CD4-positive, CD25-positive, alpha-beta regulatory T cell (primary cell): ENCODE results near the gene STRA6. TPM values are rescaled to one million over a fixed set of nuclear protein-coding genes. Genes with fewer than 3 reads are reported as not detected.
A peak's percentile ranks its signal among the peaks of the same experiment; 100 is the strongest.
"Not testable (repeated sequence)": the region's sequence is repeated elsewhere in the genome, so short reads cannot be mapped to it uniquely, and the experiment has no call there.

ENCODE experiments used
- ATAC-seq, 2 donors: fragments of 150-1000 bp; cut with Tn5 transposase; one replicate each; pipeline ENCODE4 v1.10.0; 2021; ENCODE audit warnings: low read depth in 2 of 2, moderate number of reproducible peaks in 2 of 2, moderate library complexity in 1 of 2
- DNase-seq, 3 donors: peaks; one replicate each; pipeline versions ENCODE4 v3.0.0 to v3.0.0-alpha.2; 2012 to 2022; ENCODE audit warnings: mixed read lengths in 1 of 3
- H3K27ac ChIP-seq: one replicate; pipeline ENCODE4 v1.7.0; 2013; ENCODE audit warnings: mild to moderate bottlenecking, low read length; ENCODE audit not compliant: insufficient read depth, poor library complexity, severe bottlenecking
- H3K27me3 ChIP-seq: one replicate; pipeline ENCODE4 v1.7.0; 2013; ENCODE audit warnings: low read length; ENCODE audit not compliant: control insufficient read depth, insufficient read depth
- H3K36me3 ChIP-seq: one replicate; pipeline ENCODE4 v1.7.0; 2013; ENCODE audit warnings: mild to moderate bottlenecking, low read length, moderate library complexity; ENCODE audit not compliant: control insufficient read depth, insufficient read depth
- H3K4me1 ChIP-seq: 2 replicates; pipeline ENCODE4 v1.7.0; 2013; ENCODE audit warnings: mild to moderate bottlenecking, low read length; ENCODE audit not compliant: insufficient read depth, control insufficient read depth, poor library complexity, severe bottlenecking
- H3K4me3 ChIP-seq: one replicate; pipeline ENCODE4 v1.7.0; 2013; ENCODE audit warnings: low read depth, mild to moderate bottlenecking, low read length, moderate library complexity
- H3K9me3 ChIP-seq, 2 experiments: 1 replicate in 1 of 2; 2 replicates in 1 of 2; pipeline ENCODE4 v1.7.0; 2013; ENCODE audit warnings: low read length in 2 of 2, mild to moderate bottlenecking in 1 of 2, moderate library complexity in 1 of 2; ENCODE audit not compliant: control insufficient read depth in 2 of 2
- H3K27ac Mint-ChIP-seq, 3 donors: one replicate each; pipeline ENCODE4 v1.8.0; 2020 to 2022; ENCODE audit warnings: mild to moderate bottlenecking in 3 of 3, mixed read lengths in 3 of 3, moderate library complexity in 2 of 3
- H3K27me3 Mint-ChIP-seq: one replicate; pipeline ENCODE4 v1.8.0; 2022; ENCODE audit warnings: mild to moderate bottlenecking, mixed read lengths
- H3K36me3 Mint-ChIP-seq: one replicate; pipeline ENCODE4 v1.8.0; 2020; ENCODE audit warnings: mixed read lengths
- H3K4me1 Mint-ChIP-seq, 4 donors: one replicate each; pipeline ENCODE4 v1.8.0; 2020 to 2022; ENCODE audit warnings: mixed read lengths in 4 of 4, mild to moderate bottlenecking in 1 of 4
- H3K4me3 Mint-ChIP-seq, 4 donors: one replicate each; pipeline ENCODE4 v1.8.0; 2020 to 2022; ENCODE audit warnings: mild to moderate bottlenecking in 4 of 4, mixed read lengths in 4 of 4, moderate library complexity in 3 of 4
- H3K9me3 Mint-ChIP-seq, 7 donors: one replicate each; pipeline ENCODE4 v1.8.0; 2020 to 2022; ENCODE audit warnings: mixed read lengths in 7 of 7, mild to moderate bottlenecking in 3 of 7, moderate library complexity in 2 of 7
- polyA plus RNA-seq, 4 donors: library from polyadenylated mRNA; unstranded; fragments of 300-500 nt; fragmentation: Illumina TruSeq; gene quantifications; one replicate each; pipeline ENCODE4 v1.2.3, GENCODE V29; 2021
- total RNA-seq: library from RNA; stranded (reverse); gene quantifications from one replicate; pipeline ENCODE4 v1.2.3, GENCODE V29; 2022

The STRA6 gene
- total and polyA plus RNA-seq, 5 donors from 2014 or later: not detected

- no peak overlapping the region for H3K27ac Mint-ChIP-seq
- no peak overlapping the region for H3K4me3 ChIP-seq
- no peaks in the 10 kb centered on the region for H3K36me3 Mint-ChIP-seq
- no peaks in the 10 kb centered on the region for H3K4me1 Mint-ChIP-seq
- no peak overlapping the region for H3K27ac ChIP-seq
- DNase-seq: no peak
- no peaks in the 10 kb centered on the region for H3K27me3 ChIP-seq
- ATAC-seq: no peak
- no peaks in the 10 kb centered on the region for H3K4me1 ChIP-seq
- peaks cover 0 to 2% (median 0%) of the 10 kb centered on the region in 7 donors for H3K9me3 Mint-ChIP-seq
- peaks cover 7% of the 10 kb centered on the region for H3K27me3 Mint-ChIP-seq
- H3K4me3 Mint-ChIP-seq: no peak overlapping the region
- no peaks in the 10 kb centered on the region for H3K9me3 ChIP-seq
- H3K36me3 ChIP-seq: no peaks in the 10 kb centered on the region
These were observed 32.3 kb downstream of the STRA6 start for GRCh38 chr15:74170071-74170844.

DNA sequence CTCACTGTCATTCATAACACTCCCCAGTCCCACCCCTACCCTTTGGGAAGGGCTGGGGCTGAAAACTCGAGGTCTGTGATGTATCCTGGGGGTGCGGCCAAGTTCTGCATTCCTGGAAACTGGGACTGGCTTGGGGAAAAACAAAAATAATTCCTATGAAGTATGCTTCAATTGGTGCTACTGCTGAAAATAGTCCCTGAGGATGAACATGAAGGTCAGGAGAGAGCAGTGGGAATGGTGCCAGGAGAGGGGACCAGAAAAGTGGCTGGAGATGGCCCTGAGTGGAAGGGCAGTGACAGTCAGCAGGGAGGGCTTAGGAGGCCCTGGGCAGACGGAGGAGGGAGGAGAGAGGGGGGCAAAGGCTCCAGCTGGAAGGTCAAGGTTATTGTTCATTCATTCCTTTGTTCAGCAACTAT, 33.9 kb downstream of the STRA6 start:
- Histone ChIP-seq H3K27ac (no peak overlapping the region), H3K4me1 (no peaks in the 10 kb centered on the region), H3K9me3 (no peaks in the 10 kb centered on the region), H3K4me3 (no peak overlapping the region), H3K36me3 (no peaks in the 10 kb centered on the region), H3K27me3 (no peaks in the 10 kb centered on the region)
- peaks cover 10% of the 10 kb centered on the region for H3K27me3 Mint-ChIP-seq
- DNase-seq: no peak
- H3K4me1 Mint-ChIP-seq: no peaks in the 10 kb centered on the region
- H3K4me3 Mint-ChIP-seq: no peak overlapping the region
- H3K36me3 Mint-ChIP-seq: no peaks in the 10 kb centered on the region
- no peak for ATAC-seq
- H3K27ac Mint-ChIP-seq: no peak overlapping the region
- peaks cover 0 to 5% (median 0%) of the 10 kb centered on the region in 7 donors for H3K9me3 Mint-ChIP-seq

- ATAC-seq: no peak
- Histone ChIP-seq H3K4me3 (no peak overlapping the region), H3K9me3 (no peaks in the 10 kb centered on the region), H3K36me3 (no peaks in the 10 kb centered on the region), H3K27me3 (peaks cover 2% of the 10 kb centered on the region), H3K4me1 (no peaks in the 10 kb centered on the region), H3K27ac (no peak overlapping the region)
- no peak overlapping the region for H3K27ac Mint-ChIP-seq
- peaks cover 10% of the 10 kb centered on the region for H3K27me3 Mint-ChIP-seq
- H3K36me3 Mint-ChIP-seq: no peaks in the 10 kb centered on the region
- H3K9me3 Mint-ChIP-seq: peaks cover 0 to 5% (median 0%) of the 10 kb centered on the region in 7 donors
- H3K4me1 Mint-ChIP-seq: no peaks in the 10 kb centered on the region
- no peak for DNase-seq
- no peak overlapping the region for H3K4me3 Mint-ChIP-seq
These were observed 34.7 kb downstream of the STRA6 start for GRCh38 chr15:74167891-74168331.

DNA sequence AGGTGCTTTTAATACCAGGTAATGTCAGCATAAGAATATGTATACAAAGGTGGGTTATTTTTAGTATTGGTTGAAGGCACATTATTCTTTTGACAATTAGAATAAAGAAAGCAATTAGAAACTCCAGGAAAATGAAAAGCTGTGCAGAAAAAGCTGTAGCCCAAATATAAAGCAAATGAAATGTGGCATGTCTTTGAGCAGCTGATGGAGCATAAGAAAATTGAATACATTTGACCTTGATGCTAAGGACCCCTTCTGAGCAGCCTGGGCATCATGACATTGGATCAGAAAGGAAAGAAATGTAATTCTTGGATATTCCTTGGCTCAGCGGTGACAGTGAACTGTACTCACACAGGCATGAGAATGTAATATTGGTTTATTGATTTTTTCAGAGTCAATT, 37.1 kb downstream of the STRA6 start:
- Mint-ChIP-seq H3K9me3 (peaks cover 0 to 5% (median 0%) of the 10 kb centered on the region in 7 donors), H3K36me3 (no peaks in the 10 kb centered on the region), H3K27me3 (peaks cover 13% of the 10 kb centered on the region), H3K27ac (no peak overlapping the region), H3K4me3 (no peak overlapping the region), H3K4me1 (no peaks in the 10 kb centered on the region)
- DNase-seq (no peak), ATAC-seq (no peak)
- Histone ChIP-seq H3K9me3 (no peaks in the 10 kb centered on the region), H3K27me3 (peaks cover 2% of the 10 kb centered on the region), H3K4me3 (no peak overlapping the region), H3K36me3 (no peaks in the 10 kb centered on the region), H3K27ac (no peak overlapping the region), H3K4me1 (no peaks in the 10 kb centered on the region)

DNA sequence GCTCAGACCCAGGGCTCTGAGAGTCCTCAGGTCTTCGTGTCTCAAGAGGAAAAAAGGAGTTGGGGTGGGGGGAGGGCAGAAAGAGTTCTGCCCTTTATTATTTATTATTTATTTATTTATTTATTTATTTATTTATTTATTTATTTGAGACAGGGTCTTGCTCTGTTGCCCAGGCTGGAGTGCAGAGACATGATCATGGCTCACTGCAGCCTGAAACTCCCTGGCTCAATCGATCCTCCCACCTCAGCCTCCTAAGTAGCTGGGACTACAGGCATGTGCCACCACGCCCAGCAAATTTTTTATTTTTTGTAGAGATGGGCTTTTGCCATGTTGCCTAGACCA, 40.4 kb downstream of the STRA6 start:
- not testable (repeated sequence) for H3K9me3 Mint-ChIP-seq, H3K27me3 ChIP-seq, H3K9me3 ChIP-seq, ATAC-seq, DNase-seq, H3K27ac ChIP-seq, H3K27ac Mint-ChIP-seq, H3K36me3 ChIP-seq, H3K4me3 Mint-ChIP-seq, H3K36me3 Mint-ChIP-seq, H3K4me1 ChIP-seq, H3K4me3 ChIP-seq
- H3K27me3 Mint-ChIP-seq: peaks cover 13% of the 10 kb centered on the region
- peaks cover 0 to 17% (median 9%) of the 10 kb centered on the region in 4 donors for H3K4me1 Mint-ChIP-seq

DNA sequence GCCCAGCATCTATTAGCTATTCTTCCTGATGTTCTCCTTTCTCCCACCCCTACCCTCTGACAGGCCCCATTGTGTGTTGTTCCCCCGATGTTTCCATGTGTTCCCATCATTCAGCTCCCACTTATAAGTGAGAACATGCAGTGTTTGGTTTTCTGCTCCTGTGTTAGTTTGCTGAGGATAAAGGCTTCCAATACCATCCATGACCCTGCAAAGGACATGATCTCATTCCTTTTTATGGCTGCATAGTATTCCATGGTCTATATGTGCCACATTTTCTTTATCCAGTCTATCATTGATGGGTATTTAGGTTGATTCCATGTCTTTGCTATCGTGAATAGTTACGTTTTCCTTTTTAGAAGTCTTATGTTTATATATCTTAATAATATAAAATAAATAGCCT, 42.2 kb downstream of the STRA6 start:
- H3K27ac ChIP-seq, H3K36me3 Mint-ChIP-seq, H3K4me3 Mint-ChIP-seq, H3K9me3 ChIP-seq, H3K36me3 ChIP-seq, H3K9me3 Mint-ChIP-seq, ATAC-seq, DNase-seq, H3K4me1 ChIP-seq, H3K4me3 ChIP-seq, H3K27me3 ChIP-seq: not testable (repeated sequence)
- Mint-ChIP-seq H3K27me3 (peaks cover 17% of the 10 kb centered on the region), H3K4me1 (peaks cover 0 to 23% (median 11%) of the 10 kb centered on the region in 4 donors), H3K27ac (peak overlapping the region in 1 of 3 donors; percentile 33)

DNA sequence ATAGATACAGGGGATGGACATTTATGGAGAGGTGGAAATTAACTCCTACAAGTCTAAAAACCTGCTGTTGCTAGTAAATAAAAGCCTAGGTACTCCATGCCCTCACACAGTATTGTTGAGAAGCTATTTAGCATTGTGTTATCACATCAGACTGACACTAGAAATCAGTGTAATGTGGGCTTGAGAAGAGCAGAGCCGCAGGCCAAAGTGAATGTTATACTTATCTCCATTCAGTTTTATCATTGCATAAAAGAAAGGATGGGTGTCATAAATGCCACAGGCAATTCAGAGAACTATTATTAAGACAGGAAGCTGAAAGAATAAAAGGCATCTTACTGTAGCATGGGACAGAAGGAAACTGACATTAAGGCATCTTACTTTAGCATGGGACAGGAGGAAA, 42.8 kb downstream of the STRA6 start:
- Histone ChIP-seq H3K4me1 (peaks cover 6% of the 10 kb centered on the region), H3K36me3 (no peaks in the 10 kb centered on the region), H3K27me3 (peaks cover 2% of the 10 kb centered on the region), H3K27ac (no peak overlapping the region), H3K9me3 (no peaks in the 10 kb centered on the region), H3K4me3 (no peak overlapping the region)
- peaks cover 0 to 23% (median 11%) of the 10 kb centered on the region in 4 donors for H3K4me1 Mint-ChIP-seq
- H3K36me3 Mint-ChIP-seq: no peaks in the 10 kb centered on the region
- DNase-seq: no peak
- H3K27ac Mint-ChIP-seq: no peak overlapping the region
- no peak overlapping the region for H3K4me3 Mint-ChIP-seq
- H3K9me3 Mint-ChIP-seq: peaks cover 0 to 4% (median 0%) of the 10 kb centered on the region in 7 donors
- H3K27me3 Mint-ChIP-seq: peaks cover 17% of the 10 kb centered on the region
- ATAC-seq: no peak
